ENCODE measurements around the gene P2RY11.

DNA sequence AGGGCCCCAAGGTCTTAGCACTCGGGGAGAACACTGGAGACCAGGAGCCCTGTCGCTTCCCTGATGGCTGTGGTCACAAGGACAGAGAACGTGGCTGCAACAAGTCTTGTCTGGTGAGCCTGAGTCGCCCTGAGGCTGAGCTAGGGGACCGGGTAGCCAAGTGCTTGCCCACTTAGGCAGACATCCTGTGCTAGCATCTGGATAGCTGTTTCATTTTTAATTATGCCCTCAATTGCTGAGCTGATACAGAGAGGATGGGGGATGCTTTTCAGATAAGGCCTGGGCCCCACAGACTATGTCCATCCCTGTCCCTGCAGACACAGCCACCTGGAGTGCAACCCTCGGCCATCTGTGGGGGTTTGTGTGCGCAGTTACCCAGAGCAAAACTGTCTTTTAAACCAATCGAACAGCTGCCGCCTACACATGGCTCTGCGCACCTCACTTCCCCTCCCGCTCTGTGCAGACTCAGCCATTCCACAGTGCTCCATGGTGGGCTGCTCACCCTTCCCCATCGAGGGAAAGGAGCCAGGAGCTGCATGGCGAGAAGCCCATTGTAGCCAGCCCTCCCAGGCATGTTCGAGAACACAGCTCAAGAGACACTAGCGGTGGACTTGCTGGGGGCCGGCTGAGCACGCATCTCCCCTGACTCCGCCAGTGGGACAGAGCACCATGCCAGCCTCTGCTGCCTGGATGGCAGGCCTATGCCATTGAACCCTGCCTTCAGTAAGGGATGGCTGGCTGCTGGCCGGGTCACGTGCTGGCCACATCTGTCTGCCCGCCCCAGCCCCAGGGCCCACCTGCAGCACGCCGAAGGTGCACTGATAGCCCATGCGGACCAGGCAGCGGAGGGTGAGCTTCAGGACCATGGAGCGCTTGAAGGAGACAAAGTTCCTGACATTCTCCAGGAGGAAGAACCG lies 27.6 kb downstream of the P2RY11 start:
- no peak for TF ChIP-seq CHD2 (IDR thresholded peaks at IDR 0.05; ENCODE audit: low read length, partially characterized antibody)
- TF ChIP-seq CHD4 (IDR thresholded peaks at IDR 0.05; ENCODE audit: borderline replicate concordance): no peak
- TF ChIP-seq, protein P1, sequence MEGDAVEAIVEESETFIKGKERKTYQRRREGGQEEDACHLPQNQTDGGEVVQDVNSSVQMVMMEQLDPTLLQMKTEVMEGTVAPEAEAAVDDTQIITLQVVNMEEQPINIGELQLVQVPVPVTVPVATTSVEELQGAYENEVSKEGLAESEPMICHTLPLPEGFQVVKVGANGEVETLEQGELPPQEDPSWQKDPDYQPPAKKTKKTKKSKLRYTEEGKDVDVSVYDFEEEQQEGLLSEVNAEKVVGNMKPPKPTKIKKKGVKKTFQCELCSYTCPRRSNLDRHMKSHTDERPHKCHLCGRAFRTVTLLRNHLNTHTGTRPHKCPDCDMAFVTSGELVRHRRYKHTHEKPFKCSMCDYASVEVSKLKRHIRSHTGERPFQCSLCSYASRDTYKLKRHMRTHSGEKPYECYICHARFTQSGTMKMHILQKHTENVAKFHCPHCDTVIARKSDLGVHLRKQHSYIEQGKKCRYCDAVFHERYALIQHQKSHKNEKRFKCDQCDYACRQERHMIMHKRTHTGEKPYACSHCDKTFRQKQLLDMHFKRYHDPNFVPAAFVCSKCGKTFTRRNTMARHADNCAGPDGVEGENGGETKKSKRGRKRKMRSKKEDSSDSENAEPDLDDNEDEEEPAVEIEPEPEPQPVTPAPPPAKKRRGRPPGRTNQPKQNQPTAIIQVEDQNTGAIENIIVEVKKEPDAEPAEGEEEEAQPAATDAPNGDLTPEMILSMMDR (IDR thresholded peaks at IDR 0.05): no peak
- TF ChIP-seq GATA3 (IDR thresholded peaks at IDR 0.05; ENCODE audit: borderline replicate concordance): no peak
- TF ChIP-seq POLR2A (IDR thresholded peaks at IDR 0.05; ENCODE audit: low read length): no peak
- TF ChIP-seq FOSL2 (IDR thresholded peaks at IDR 0.05): no peak
- TF ChIP-seq FOSL2 (CRISPR knock-in tag; IDR thresholded peaks at IDR 0.05): no peak
- no peak for TF ChIP-seq EP300 (IDR thresholded peaks at IDR 0.05)
- TF ChIP-seq, protein P2, sequence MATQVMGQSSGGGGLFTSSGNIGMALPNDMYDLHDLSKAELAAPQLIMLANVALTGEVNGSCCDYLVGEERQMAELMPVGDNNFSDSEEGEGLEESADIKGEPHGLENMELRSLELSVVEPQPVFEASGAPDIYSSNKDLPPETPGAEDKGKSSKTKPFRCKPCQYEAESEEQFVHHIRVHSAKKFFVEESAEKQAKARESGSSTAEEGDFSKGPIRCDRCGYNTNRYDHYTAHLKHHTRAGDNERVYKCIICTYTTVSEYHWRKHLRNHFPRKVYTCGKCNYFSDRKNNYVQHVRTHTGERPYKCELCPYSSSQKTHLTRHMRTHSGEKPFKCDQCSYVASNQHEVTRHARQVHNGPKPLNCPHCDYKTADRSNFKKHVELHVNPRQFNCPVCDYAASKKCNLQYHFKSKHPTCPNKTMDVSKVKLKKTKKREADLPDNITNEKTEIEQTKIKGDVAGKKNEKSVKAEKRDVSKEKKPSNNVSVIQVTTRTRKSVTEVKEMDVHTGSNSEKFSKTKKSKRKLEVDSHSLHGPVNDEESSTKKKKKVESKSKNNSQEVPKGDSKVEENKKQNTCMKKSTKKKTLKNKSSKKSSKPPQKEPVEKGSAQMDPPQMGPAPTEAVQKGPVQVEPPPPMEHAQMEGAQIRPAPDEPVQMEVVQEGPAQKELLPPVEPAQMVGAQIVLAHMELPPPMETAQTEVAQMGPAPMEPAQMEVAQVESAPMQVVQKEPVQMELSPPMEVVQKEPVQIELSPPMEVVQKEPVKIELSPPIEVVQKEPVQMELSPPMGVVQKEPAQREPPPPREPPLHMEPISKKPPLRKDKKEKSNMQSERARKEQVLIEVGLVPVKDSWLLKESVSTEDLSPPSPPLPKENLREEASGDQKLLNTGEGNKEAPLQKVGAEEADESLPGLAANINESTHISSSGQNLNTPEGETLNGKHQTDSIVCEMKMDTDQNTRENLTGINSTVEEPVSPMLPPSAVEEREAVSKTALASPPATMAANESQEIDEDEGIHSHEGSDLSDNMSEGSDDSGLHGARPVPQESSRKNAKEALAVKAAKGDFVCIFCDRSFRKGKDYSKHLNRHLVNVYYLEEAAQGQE (IDR thresholded peaks at IDR 0.05): no peak
- no peak for TF ChIP-seq RNF2 (IDR thresholded peaks at IDR 0.05; ENCODE audit: borderline replicate concordance, low read depth)
- no peak for TF ChIP-seq CEBPB (IDR thresholded peaks at IDR 0.05)
